ENCODE results near the gene ITGB7.
"Not testable (repeated sequence)": the region's sequence is repeated elsewhere in the genome, so short reads cannot be mapped to it uniquely, and the experiment has no call there.

ITGB7 gene

DNA sequence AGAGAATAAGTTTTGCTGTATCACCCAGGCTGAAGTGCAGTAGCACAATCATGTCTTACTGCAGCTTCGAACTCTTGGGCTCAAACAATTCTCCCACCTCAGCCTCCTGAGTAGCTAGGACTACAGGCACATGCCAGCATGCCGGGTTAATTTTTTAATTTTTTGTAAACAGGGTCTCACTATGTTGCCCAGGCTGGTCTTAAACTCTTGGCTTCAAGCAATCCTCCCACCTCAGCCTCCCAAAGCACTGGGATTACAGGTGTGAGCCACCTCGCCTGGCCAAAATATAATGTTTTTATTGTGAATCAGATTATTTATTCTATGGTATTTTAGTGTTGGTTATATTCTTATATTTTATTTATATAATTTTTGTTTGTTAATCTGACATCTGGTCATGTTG lies 30.3 kb downstream of the ITGB7 start:
- DNase-seq = no peak

DNA sequence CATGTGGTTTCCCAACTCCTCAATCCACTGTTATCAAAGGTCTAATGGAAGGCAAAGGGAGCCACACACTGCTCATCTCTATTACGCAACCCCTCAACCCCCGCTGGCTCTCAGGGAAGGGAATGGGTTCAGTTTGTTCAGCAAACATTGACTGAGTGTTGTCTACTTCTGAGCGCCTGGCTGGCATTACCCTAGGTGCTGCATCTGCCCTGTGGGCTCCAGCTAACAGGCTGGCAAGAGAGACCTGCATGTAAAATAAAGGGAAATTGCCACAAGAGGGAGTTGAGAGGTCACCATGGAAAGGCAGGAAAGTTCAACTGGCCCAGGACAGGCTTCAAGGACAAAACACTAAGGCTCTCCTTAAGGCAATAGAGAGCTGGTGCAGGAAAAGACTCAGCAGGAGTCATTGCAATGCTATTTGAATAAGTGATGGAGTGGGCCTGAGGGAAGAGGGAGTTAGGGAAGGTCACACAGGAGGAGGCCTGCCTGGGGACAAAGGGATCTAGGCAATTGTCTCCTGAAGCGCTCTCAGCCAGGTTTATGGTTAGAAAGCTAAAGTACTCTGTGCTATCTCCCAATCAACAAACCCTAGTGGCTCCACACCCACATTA lies 32.1 kb downstream of the ITGB7 start:
- DNase-seq = peak; percentile 96

- DNase-seq = no peak
These were observed 33.9 kb downstream of the ITGB7 start for GRCh38 chr12:53173085-53173715.

DNA sequence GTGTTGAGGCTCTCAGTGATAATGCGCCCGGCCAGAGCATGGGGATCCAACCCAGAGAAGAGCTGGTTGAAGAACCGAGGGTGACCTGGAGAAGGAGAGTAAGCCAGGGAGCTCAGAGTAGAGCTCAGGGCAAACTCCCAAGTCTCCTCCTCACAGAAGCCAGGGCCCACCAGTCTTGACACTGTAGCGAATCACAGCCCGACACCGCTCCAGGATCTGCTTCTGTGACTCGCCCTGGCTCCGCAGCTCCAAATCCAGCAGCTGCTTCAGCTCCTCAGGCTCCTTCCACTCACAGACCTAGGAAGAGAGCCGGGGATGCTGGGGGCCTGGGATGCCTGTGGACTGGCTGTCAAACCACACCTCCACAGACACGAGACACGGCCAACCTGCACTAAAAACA lies 34.7 kb downstream of the ITGB7 start:
- DNase-seq = no peak

DNA sequence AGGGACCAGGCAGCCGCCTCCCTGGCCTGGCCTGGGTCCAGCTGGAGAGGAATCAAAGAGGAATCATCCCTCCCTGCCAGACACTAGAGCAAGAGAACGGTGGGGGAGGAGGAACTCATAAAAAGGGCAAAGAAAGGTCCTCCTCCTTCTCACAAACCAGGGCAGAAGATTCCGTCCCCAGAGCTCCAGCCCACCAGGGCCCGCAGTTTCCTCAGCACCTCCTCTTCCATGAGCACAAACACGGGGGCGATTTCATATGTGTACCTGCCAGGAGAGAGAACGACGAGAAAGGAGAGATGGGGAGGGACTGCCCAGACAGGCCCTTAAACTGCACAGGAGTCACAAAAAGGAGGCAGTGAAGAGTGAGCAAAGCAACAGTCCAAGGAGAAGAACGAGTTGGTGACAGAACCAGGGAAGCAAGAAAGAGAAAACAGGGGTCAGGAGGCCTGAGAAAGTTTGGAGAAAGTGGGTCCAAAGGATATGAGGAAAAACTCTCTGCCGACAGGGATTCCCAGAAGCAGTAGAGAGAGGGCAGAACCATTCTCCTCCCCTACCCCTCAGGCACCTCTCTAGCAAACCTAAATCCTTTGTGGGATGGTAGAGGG lies 35.2 kb downstream of the ITGB7 start:
- no peak for DNase-seq

DNA sequence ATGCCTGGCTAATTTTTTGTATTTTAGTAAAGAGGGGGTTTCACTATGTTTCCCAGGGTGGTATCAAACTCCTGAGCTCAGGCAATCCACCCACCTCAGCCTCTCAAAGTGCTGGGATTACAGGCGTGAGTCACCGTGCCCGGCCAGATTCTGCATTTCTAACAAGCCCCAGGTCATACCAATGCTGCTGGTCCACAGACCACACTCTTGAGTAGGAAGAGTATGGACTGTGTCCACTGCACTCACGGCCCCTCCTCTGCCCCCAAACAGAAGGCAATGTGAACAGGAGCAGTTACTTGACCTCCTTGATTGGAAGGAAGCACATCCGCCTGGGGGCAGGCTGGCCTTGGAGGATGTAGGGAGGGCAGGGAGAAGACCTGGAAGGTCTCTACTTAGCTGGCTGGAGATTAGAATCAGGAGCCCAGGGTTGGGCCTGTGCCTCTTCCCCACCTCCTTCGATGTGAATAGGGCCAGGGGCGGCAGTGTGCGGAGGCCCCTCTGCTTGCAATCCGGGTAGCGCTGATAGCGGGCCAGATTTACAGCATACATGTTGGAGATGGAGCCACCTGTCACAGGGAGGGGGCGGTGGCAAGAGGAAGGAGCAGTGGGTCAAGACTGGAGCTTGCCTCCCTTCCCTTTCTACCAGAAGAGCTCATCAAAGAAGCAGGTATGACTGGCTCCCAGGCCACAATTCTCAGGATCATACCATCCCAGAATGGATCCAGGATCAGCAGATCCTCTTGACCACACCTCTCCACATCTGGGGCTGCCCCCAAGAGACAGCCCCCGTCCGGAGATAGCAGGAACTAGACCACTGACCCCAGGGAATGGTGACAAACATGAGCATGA lies 36.0 kb downstream of the ITGB7 start:
- no peak for DNase-seq

DNA sequence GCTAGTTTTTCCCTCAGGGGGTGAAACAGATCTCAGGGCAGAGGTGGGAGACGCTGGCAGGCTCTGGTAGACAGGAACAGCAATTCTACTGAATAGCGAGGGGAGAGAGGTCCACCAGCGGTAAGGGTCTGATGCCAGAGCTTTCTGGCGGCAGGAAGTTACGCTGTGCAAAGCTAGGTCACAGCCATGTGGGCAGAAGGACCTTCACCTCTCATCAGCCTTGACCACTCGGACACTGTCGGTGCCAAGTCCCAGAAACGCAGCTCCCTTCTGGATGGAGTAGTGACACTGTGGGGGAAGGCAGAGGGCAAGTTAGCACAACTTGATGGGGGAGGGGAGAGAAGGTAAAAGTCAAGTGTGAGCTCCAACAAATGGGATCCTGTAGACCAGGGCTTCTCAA lies 36.8 kb downstream of the ITGB7 start:
- DNase-seq = no peak

DNA sequence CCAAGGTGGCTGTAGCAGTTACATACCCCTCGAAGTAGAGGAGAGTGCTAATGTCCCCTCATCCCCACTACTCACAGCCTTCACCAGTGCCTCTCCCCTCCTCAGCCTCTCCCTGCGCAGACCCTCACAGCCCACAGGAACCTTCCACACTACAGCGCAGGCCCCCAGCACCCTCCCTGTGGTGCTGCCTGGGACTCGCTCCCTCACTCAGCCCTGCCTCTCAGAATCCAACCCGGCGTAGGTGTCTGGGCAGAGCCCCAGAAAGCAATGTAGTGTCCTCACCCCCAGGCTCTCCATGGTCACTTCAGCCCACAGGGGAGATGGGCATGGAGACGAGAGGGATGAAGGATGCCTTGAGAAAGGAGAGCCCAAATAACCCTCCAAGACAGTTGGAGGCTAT lies 37.4 kb downstream of the ITGB7 start:
- DNase-seq = no peak

GRCh38 chr12:53166837-53167236 lies 40.2 kb downstream of the ITGB7 start:
- no peak for DNase-seq

GRCh38 chr12:53163008-53163407 lies 44.0 kb downstream of the ITGB7 start:
- DNase-seq = not testable (repeated sequence)

- no peak for DNase-seq
These were observed 45.7 kb downstream of the ITGB7 start for GRCh38 chr12:53161119-53161911.

DNA sequence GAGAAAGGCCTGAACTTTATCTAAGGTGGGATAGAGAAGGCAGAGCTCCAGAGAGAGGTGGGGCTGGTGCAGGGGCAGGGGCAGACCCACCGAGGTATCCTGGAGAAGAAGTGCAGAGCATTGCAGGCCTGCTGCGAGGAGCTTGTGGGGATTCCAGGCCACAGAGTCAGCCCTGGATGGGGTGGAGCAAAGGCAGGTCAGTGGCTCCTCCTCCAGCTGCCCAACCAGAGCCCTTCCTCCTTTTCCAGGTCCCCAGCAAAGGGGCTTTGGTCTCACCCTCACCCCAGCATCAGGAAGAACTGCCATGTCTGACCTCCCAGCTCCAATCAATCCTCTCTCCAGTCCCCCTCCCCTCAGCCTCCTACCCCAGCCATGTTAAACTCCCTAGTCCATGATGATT lies 46.4 kb downstream of the ITGB7 start:
- DNase-seq = no peak

- DNase-seq = no peak
These were observed 47.1 kb downstream of the ITGB7 start for GRCh38 chr12:53160000-53160399.

- DNase-seq = peak; percentile 82
These were observed 47.7 kb downstream of the ITGB7 start for GRCh38 chr12:53159195-53159839.

DNA sequence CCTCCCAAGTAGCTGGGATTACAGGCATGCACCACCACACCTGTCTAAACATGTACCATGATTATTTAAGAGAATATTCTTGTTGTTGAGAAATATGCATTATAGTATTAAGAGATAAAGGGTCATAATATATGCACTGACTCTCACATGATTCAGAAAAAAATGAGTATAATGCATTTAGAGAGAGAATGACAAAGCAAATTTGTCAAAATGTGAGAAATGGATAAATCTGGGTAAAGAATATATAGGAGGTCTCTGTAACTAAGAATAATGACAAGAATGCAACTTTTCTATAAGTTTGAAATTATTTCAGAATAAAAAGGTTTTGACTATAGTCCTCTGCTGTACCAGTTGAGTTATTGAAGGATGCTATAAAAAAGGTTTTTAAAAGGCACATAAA lies 54.7 kb downstream of the ITGB7 start:
- DNase-seq = no peak

GRCh38 chr12:53151039-53151438 lies 56.0 kb downstream of the ITGB7 start:
- no peak for DNase-seq

DNA sequence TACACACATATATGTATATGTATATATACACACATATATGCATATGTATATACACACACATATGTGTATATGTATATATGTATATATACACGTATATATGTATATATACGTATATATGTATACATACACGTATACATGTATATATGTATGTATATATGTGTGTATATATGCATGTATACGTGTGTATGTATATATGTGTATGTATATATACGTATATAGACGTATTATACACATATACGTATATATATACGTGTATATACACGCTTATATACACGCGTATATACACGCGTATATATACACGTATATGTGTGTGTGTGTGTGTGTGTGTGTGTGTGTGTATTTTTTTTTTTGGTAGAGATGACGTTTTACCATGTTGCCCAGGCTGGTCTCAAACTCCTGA lies 59.4 kb downstream of the ITGB7 start:
- DNase-seq = no peak

- DNase-seq = no peak
These were observed 59.9 kb downstream of the ITGB7 start for GRCh38 chr12:53147181-53147580.

- no peak for DNase-seq
These were observed 61.4 kb downstream of the ITGB7 start for GRCh38 chr12:53145383-53146260.

GRCh38 chr12:53143355-53143754 lies 63.7 kb downstream of the ITGB7 start:
- DNase-seq = no peak

Data from NCI-H146 (cell line).